Fibroblast of gingiva (primary cell): ENCODE data around the gene TPSD1.
"Not testable (repeated sequence)": the region's sequence is repeated elsewhere in the genome, so short reads cannot be mapped to it uniquely, and the experiment has no call there.

ENCODE experiments used
- DNase-seq: peaks from one replicate; pipeline ENCODE4 v3.0.0-alpha.2; 2011; ENCODE audit warnings: low read depth

Gene TPSD1

GRCh38 chr16:1220841-1221627 is 34.8 kb upstream of the TPSD1 start:
- DNase-seq, result no peak

DNA sequence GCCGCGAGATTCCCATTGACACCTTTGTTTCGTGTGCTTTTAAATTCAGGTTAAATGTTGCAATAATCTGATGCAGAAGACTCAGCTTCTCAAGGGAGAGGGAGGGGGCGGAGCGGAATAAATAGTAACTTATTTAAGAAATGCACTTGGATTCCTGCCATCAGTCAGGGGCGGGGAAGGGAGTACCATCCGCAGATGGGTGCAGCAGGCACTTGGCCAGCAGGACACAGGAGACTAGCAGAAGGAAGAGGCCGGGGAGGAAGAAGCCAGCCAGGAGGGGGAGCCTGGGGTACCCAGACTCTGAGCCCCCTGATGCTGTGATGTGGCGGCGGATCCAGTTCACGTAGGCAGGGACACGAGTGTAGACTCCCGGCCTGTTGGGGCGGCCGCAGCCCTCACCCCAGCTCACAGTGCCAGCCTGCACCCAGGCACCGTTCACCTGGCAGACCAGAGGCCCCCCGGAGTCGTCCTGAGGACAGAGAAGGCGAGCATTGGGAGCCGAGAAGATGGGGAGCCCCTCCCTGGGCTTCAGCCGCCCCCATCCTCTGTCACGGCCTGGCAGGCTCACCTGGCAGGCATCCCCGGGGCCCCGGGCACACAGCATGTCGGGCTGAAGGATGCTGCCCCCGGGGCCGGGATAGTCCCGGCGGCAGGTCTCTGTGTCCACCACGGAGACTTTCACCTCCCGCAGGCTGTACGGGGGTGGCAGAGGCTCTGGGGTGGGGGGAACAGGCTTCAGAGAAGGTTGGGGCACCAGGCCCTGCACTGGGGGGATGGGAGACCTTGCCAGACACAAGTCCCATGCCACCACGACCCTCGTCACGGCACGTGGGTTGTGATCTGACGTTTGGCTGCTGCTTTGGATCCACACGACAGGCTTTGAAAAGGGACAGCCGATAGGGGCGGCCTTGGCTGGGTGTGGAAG is 34.0 kb upstream of the TPSD1 start:
- DNase-seq, result no peak

GRCh38 chr16:1222553-1223354 is 33.1 kb upstream of the TPSD1 start:
- no peak for DNase-seq

- DNase-seq, result no peak
These were observed 32.3 kb upstream of the TPSD1 start for GRCh38 chr16:1223355-1224214.

- DNase-seq, result no peak
These were observed 31.3 kb upstream of the TPSD1 start for GRCh38 chr16:1224558-1224957.

DNA sequence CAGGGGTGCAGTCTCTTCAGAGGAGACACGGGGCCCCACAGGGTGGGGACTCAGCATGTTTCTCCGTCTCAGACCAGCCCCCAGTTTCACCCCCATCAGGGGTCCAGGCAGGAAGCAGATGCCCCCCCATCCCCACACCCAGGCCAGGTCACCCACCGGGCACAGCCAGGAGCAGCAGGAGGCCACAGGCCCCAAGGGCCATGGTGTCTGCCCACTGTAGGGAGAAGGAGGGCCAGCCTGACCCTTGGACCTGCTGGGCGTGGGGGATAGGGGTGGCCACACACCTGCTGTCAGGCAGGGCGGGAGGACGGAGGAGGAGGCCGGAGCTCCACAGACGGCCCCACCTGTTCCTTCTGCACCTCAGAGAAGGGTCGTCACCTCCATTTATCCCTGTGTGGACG is 30.8 kb upstream of the TPSD1 start, which contains the start of gene TPSG1:
Gene TPSG1 (minus strand): TSS at position 218 of the 401 bp plus-strand sequence. CDS start 16 bp downstream, at position 202.
- no peak for DNase-seq

GRCh38 chr16:1225728-1226311 is 30.0 kb upstream of the TPSD1 start:
- DNase-seq, result not testable (repeated sequence)

DNA sequence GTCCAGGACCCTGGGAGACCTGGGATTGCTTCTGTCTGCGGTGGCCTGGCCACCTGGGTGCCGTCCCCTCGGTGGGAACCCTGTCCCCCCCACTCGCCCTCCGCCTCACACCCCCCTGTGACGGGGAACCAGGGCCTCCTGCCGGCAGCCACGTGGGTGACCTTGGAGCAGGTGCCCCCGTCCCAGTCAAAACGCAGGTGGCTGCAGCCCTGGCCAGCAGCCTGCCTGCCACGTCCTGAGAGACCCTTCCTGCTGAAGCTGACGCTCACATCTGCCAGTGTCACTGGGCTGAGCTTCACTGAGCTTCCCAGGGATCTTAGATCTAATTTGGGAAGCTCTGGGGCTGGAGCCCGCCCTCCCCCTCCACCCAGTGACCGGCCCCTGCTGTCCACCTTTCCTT is 29.2 kb upstream of the TPSD1 start:
- not testable (repeated sequence) for DNase-seq

DNA sequence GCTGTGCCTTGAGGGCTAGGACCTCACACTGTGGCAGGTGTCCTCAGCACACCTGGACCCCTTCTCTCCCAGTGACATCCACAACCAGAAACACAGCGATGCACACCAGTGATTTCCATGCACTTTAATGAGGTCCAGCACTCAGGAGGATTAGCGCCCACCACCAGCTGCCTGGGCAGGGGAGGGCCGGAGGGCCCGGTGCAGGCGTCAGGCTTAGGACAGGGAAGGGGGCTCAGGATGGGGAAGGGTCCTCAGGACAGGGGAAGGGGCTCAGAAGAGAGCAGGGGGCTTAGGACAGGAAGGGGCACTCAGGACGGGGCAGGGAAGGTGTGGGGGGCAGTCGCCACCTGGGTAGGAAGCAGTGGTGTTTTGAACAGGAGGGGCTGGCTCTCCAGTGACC is 27.6 kb upstream of the TPSD1 start:
- not testable (repeated sequence) for DNase-seq

- not testable (repeated sequence) for DNase-seq
These were observed 26.4 kb upstream of the TPSD1 start for GRCh38 chr16:1229476-1229875.

- not testable (repeated sequence) for DNase-seq
These were observed 25.8 kb upstream of the TPSD1 start, which contains the start of gene TPSB2 for GRCh38 chr16:1230084-1230470. Gene TPSB2 (minus strand): TSS chr16:1230184. CDS start chr16:1229951, 233 bp downstream.

DNA sequence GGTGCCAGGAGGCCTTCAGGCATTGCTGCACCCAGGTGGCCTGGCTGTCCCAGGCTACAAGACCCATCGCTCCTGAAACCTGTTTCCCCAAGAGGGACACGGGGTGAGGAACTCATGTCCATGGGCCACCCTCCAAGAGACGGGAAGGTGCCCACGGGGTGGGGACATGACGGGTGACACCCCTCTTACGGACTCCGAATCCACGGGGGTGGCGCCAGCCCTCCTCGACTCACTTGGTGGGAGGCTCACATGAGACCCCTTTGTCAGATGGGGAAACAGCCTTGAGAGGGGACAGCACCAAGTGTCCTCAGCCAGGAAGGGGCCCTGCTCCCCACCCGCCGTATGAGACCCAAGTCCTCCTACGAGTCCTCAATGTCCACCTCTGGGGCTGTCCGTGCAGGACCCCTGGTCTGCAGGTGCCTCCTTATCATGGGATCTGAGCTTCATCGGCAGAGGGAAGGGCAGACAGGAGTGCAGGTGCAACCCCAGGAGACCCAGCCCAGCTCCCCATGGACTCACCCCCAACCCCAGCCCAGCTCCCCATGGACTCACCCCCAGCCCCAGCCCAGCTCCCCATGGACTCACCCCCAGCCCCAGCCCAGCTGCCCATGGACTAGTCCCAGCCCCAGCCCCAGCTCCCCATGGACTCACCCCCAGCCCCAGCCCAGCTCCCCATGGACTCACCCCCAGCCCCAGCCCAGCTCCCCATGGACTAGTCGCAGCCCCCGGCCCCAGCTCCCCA is 25.2 kb upstream of the TPSD1 start:
- DNase-seq, result not testable (repeated sequence)

- not testable (repeated sequence) for DNase-seq
These were observed 24.6 kb upstream of the TPSD1 start for GRCh38 chr16:1231301-1231700.

DNA sequence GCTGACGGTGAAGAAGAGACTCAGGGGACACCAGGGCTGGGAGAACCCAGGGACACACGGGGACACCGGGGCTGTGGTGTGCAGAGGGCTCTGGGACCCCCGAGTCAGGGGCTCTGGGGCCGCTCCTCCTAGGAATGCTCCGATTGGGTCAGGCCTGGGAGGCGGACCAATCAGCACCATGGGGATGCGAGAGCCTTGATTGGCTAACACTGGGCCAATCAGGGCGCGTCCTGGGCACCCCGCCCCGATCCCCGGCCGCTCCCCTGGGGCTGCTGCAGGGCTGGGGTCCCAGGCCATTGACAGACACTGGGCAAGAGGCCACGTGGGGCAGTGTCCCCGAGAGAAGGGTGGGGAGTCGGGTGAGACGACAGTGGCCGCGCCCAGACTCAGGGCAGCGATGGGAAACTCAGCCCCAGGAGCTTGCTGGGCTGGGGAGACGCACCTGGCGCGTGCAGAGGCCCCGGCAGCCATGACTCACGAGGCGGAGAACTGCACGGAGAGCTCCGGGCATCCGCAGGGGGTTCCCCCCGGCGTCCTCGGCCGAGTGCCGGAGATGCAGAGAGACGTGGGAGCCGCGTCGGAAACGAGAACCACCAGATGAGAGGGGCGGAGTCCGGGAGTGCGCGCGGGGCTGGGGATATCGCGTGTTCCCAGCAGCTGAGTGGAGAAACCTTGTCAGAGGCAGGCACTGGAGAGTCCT is 23.7 kb upstream of the TPSD1 start:
- DNase-seq, result not testable (repeated sequence)

GRCh38 chr16:1236659-1237058 is 19.2 kb upstream of the TPSD1 start:
- DNase-seq, result not testable (repeated sequence)

DNA sequence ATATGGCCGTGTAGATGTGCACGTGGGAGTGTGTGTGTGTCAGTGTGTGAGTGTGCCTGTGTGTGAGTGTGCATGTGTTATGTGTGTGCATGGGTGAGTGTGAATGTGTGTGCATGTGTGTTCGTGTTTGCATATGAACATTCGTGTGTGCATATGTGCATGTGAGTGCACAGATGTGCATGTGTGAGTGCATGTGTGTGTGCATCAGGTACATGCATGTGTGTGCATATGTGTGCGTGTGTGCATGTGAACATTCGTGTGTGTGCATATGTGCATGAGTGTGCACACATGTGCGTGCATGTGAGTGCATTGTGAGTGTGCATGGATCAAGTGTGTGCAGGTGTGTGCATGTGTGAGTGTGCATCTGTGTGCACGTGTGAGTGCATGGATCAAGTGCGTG is 17.9 kb upstream of the TPSD1 start:
- no peak for DNase-seq

DNA sequence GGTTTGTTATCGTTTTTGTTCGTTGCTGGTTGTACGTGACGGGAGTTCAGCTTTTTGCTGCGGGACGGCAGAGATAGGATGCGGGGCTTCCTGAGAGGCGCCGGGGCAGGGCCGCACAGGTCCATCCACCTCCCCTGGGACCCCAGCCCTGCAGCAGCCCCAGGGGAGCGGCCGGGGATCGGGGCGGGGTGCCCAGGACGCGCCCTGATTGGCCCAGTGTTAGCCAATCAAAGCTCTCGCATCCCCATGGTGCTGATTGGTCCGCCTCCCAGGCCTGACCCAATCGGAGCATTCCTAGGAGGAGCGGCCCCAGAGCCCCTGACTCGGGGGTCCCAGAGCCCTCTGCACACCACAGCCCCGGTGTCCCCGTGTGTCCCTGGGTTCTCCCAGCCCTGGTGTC is 17.0 kb upstream of the TPSD1 start:
- DNase-seq, result not testable (repeated sequence)

- DNase-seq, result not testable (repeated sequence)
These were observed 16.3 kb upstream of the TPSD1 start for GRCh38 chr16:1239575-1239974.

DNA sequence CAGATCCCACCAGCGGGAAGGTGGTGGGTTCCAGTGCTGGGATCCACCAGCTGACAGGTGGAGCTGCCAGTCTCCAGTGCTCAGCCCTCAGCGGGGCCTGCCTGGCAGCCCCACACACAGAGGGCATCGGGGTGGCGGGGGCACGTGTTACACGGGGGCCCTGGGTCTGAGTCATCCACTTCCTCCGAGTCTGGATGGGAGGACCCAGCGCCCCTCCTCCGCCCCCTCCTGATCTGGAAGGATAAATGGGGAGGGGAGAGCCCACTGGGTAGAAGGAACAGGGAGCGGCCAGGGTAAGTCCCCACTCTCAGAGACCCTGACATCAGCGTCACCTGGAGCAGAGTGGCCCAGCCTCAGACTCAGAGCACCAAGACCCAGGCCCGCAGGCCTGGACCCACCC is 15.4 kb upstream of the TPSD1 start, which contains the start of gene TPSAB1:
Gene TPSAB1 (plus strand): TSS at position 270 of the 400 bp plus-strand sequence. CDS start 234 bp downstream, outside the sequence.
- not testable (repeated sequence) for DNase-seq
